SH-SY5Y (cell line): ENCODE data around the gene STH.

Experiments
- GATA2 ChIP-seq: IDR thresholded peaks from 2 replicates; pipeline ENCODE4 v1.6.1; 2011; ENCODE audit warnings: mild to moderate bottlenecking, low read depth, low read length
- GATA3 ChIP-seq: IDR thresholded peaks from 2 replicates; pipeline ENCODE4 v1.6.1; 2011; ENCODE audit warnings: low read depth, mild to moderate bottlenecking, low read length, moderate library complexity

GRCh38 chr17:45965812-45966211 is 33.2 kb upstream of the STH start:
- TF ChIP-seq GATA2 (no peak), GATA3 (no peak)
